Measurements from ENCODE around the gene REP15.

REP15 gene

DNA sequence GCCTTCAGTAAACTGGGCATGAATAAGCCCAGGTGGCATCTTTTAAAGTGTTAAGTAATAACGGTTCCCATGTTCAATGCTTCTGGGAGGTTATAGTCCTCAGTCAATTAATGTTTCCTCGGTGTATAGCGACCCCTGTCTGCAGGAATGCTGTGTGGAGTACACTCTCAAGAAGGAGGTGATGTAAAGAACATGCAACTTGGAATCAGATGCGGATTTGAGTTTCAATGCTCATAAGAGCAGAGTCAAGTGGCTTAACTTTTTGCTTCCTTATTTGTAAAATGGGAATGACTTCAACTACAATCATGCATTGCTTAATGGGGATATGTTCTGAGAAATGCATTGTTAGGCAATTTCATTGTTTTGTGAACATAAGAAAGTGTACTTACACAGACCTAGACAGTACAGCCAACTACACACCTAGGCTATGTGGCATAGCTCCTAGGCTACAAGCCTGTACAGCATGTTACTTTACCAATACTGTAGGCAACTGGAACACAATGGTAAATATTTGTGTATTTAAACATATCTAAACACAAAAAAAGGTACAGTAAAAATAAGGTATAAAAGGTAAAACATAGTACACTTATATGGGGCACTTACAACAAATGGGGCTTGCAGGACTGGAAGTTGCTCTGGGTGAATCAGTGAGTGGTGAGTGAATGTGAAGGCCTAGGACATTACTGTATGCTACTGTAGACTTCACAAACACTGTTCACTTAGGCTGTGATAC lies 7.6 kb downstream of the REP15 start:
- FAIRE-seq (peak; percentile 94), DNase-seq (ENCODE audit: insufficient read length) (no peak)
- TF ChIP-seq POLR2A (IDR thresholded peaks at IDR 0.05; ENCODE audit: low read depth, low read length) (no peak), POLR2AphosphoS5 (IDR thresholded peaks at IDR 0.05; ENCODE audit: low read depth, low read length) (no peak), TAF1 (IDR thresholded peaks at IDR 0.05; ENCODE audit: borderline replicate concordance, low read depth, low read length) (no peak)

DNA sequence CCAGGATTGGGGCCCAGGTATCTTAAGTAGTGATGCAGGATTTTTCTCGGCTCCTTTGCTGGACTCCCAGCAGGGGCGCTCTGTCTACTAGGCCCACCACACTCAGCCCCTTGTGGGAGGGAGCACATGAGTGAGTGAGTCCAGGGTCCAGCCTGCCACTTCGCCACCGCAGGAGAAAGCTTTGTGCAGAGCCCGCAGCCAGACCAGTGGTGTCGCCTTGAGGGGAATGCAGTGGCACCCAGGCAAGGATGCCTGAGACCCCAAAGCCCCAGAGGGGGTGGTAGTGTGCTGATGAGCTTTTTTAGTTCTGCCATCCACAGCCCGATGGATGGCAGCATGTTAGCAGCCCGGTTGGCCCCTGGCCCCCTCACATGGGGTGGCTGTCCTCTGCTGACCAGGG lies 9.0 kb downstream of the REP15 start:
- DNase-seq (ENCODE audit: insufficient read length): no peak
- TF ChIP-seq TAF1 (IDR thresholded peaks at IDR 0.05; ENCODE audit: borderline replicate concordance, low read depth, low read length): no peak
- no peak for TF ChIP-seq POLR2AphosphoS5 (IDR thresholded peaks at IDR 0.05; ENCODE audit: low read depth, low read length)
- no peak for TF ChIP-seq POLR2A (IDR thresholded peaks at IDR 0.05; ENCODE audit: low read depth, low read length)

DNA sequence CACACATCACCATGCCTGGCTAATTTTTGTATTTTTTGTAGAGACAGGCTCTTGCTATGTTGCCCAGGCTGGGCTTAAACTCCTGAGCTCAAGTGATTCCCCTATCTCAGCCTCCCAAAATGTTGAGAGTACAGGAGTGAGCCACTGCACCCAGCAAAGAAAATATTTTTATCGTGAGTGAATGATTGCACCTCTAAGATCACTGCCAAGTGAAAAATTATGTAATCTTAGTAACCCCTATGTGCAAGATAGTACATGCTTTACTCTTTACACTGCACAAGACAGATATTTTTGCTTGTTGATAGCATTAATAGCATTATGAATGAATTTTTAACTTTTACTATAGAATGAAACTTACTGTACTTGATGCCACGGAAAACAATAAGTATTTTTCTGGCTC lies 11.0 kb downstream of the REP15 start:
- no peak for DNase-seq (ENCODE audit: insufficient read length)
- TF ChIP-seq POLR2A (IDR thresholded peaks at IDR 0.05; ENCODE audit: low read depth, low read length) (no peak), TAF1 (IDR thresholded peaks at IDR 0.05; ENCODE audit: borderline replicate concordance, low read depth, low read length) (no peak), POLR2AphosphoS5 (IDR thresholded peaks at IDR 0.05; ENCODE audit: low read depth, low read length) (no peak)
- no peak for FAIRE-seq

More for the DNA sequence above, 9.0 kb downstream of the REP15 start:
- FAIRE-seq: no peak

DNA sequence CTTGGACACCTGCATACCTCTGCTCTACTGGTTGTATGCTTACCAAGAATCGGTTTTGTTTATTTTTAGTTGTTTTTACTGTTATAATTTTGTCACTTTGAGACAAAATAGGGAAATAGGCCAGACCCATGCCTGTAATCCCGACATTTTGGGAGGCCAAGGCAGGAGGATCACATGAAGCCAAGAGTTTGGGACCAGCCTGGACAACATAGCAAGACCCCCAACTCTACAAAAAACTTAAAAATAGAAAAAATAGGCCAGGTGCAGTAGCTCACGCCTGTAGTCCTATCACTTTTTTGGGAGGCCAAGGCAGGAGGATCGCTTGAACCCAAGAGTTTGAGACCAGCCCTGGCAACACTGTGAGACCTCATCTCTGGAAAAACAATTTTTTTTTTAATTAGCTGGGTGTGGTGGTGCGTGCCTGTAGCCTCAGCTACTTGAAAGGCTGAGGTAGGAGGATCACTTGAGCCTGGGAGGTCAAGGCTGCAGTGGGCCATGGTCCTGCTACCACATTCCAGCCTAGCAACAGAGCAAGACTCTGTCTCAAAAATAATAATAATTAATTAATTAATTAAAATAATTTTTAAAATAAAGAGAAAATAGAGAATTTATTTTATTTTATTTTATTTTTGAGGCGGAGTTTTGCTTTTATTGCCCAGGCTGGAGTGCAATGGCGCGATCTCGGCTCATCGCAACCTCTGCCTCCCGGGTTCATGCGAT lies 13.1 kb downstream of the REP15 start:
- FAIRE-seq: no peak
- TF ChIP-seq TAF1 (IDR thresholded peaks at IDR 0.05; ENCODE audit: borderline replicate concordance, low read depth, low read length) (no peak), POLR2A (IDR thresholded peaks at IDR 0.05; ENCODE audit: low read depth, low read length) (no peak), POLR2AphosphoS5 (IDR thresholded peaks at IDR 0.05; ENCODE audit: low read depth, low read length) (no peak)
- DNase-seq (ENCODE audit: insufficient read length): no peak

DNA sequence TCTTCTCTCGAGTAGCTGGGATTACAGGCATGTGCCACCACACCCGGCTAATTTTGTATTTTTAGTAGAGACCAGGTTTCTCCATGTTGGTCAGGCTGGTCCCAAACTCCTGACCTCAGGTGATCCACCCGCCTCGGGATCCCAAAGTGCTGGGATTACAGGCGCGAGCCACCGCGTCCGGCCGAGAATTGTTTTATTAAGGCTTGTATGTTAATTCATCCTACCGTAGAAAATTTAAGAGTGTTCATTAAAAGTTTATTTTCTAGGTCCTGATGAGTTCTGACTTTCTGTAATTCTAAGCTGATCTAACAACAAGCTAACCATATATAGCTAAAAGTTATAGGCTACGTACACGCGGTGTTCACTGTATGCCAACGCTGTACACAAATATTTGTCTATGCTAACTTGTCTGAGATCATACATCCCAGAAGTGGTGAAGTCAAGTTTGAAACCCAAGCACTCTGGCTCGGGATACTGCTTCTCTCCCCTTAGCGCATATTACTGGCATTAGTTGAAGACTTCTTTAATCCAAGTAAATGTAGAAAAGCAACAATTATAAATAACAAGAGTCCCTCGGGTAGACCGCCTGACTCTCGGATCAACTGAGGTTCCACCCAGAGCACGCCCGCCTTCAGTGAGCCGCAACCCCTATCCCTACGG lies 13.8 kb downstream of the REP15 start:
- DNase-seq (ENCODE audit: insufficient read length) (no peak), FAIRE-seq (peak; percentile 51)
- no peak for TF ChIP-seq TAF1 (IDR thresholded peaks at IDR 0.05; ENCODE audit: borderline replicate concordance, low read depth, low read length)
- TF ChIP-seq POLR2AphosphoS5 (IDR thresholded peaks at IDR 0.05; ENCODE audit: low read depth, low read length): no peak
- no peak for TF ChIP-seq POLR2A (IDR thresholded peaks at IDR 0.05; ENCODE audit: low read depth, low read length)

DNA sequence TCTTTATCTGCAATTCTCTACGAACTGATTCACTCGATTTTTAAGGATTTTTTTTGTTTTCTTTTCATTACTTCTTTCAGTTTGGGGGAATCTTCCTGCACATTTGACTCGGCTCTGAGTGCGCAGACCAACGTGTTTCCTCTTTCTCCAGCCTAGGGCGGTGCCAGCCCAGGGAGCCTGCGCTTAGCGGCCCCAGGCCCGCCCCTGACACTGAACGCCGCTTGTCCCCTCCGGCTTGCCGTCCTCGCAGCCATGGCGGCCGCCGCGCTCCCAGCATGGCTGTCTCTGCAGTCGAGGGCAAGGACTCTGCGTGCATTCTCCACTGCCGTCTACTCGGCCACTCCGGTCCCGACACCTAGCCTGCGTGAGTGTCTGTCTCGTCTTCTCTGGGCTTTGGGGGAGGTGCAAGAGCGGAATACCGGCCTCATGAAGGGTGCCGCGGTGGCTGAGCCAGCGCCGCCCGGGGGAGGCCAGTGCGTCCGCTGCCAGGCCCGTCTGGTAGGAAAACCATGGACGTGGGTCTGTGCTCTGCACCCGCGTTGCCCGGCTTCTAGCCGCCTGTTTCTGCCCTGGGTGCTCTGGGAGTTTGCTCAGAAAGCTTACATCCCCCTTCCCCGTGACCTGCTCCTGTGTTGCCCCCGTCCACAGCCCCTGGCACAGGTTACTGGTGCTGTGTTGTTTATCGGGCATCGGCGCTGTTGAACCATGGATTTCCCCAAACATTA lies 14.5 kb downstream of the REP15 start, which contains the start of gene MRPS35:
Gene MRPS35, plus strand, starts transcription at position 241 of the 725 bp plus-strand sequence. Its CDS starts 12 bp downstream, at position 253.
- FAIRE-seq (peak; percentile 92), DNase-seq (ENCODE audit: insufficient read length) (peak; percentile 62)
- TF ChIP-seq POLR2AphosphoS5 (IDR thresholded peaks at IDR 0.05; ENCODE audit: low read depth, low read length) (peak; percentile 89), POLR2A (IDR thresholded peaks at IDR 0.05; ENCODE audit: low read depth, low read length) (peak; percentile 97), TAF1 (IDR thresholded peaks at IDR 0.05; ENCODE audit: borderline replicate concordance, low read depth, low read length) (peak; percentile 92)

DNA sequence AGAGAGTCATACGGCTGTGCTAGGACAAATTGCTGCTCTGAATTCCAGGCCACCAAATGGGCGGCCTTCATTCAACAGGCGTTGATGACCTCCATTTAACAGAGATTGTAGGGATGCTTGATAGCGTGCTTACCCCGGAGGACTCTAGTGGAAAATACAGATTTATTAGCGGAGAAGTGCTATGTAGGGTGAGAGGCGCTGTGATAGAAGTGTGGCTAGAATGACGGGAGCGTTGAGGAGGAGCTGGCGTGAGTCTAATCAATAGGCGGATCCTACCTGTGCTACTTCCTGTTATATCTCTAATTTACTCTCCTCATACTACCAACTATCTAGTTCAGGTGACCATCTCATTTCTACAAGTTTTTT lies 15.1 kb downstream of the REP15 start:
- peak; percentile 61 for FAIRE-seq
- TF ChIP-seq TAF1 (IDR thresholded peaks at IDR 0.05; ENCODE audit: borderline replicate concordance, low read depth, low read length) (no peak), POLR2A (IDR thresholded peaks at IDR 0.05; ENCODE audit: low read depth, low read length) (no peak), POLR2AphosphoS5 (IDR thresholded peaks at IDR 0.05; ENCODE audit: low read depth, low read length) (no peak)
- no peak for DNase-seq (ENCODE audit: insufficient read length)

DNA sequence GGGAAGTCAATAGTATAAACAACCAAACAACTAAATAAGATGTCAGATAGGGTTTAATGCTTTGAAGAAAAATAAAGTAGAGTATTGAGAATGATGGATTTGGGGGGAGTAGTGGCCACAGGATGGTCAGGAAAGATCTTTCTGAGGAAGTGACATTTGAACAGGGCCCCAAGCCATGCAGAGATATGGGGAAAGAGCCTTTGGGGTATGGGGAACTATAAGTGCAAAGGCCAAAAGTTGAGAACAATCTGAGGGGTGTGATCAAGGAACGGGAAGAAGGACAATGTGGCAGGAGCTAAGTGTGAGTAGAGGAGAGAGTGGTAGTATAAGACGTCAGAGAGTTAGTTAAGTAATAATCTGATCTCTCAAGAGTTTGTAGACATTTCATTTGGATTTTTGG lies 15.7 kb downstream of the REP15 start:
- DNase-seq (ENCODE audit: insufficient read length): no peak
- TF ChIP-seq POLR2AphosphoS5 (IDR thresholded peaks at IDR 0.05; ENCODE audit: low read depth, low read length) (no peak), TAF1 (IDR thresholded peaks at IDR 0.05; ENCODE audit: borderline replicate concordance, low read depth, low read length) (no peak), POLR2A (IDR thresholded peaks at IDR 0.05; ENCODE audit: low read depth, low read length) (no peak)
- no peak for FAIRE-seq

DNA sequence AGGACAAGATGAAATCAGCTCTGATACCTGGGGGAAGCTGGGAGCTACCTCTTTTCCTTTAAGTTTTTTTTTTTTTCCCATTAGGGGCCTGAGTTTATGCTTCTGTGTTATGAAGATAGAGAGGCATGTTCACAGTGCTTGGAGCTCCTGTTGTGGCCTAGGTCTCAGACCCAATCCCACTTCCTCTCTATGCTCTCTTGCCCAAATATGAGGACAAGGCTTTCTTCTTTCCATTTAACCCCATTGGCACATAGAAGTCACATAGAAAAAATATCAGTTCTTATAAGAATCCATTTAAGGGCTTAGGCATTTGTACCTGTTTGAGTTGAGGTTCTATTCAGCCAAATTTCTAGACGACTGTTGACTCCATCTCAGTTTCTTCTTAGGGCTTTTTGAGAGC lies 27.0 kb downstream of the REP15 start:
- TF ChIP-seq POLR2AphosphoS5 (IDR thresholded peaks at IDR 0.05; ENCODE audit: low read depth, low read length) (no peak), POLR2A (IDR thresholded peaks at IDR 0.05; ENCODE audit: low read depth, low read length) (no peak), TAF1 (IDR thresholded peaks at IDR 0.05; ENCODE audit: borderline replicate concordance, low read depth, low read length) (no peak)
- DNase-seq (ENCODE audit: insufficient read length) (no peak), FAIRE-seq (no peak)

DNA sequence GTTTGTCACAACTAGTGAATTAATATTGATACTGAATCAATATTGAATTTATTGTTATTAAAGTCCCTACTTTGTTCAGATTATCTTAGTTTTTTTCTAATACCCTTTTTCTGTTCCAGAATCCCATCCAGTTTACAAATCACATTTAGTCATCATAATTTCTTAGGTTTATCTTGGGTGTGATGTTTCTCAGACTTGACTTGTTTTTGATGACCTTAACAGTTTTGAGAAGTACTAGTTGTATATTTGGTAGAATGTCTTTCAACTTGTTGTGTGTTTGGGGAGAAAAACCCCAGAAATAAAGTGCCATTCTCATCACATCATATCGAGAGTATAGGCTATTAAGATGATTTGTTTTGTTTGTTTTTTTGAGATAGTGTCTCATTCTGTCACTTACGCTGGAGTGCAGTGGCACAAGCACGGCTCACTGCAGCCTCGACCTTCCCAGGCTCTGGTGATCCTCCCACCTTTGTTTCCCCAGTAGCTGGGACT lies 33.9 kb downstream of the REP15 start:
- TF ChIP-seq POLR2AphosphoS5 (IDR thresholded peaks at IDR 0.05; ENCODE audit: low read depth, low read length): no peak
- no peak for TF ChIP-seq TAF1 (IDR thresholded peaks at IDR 0.05; ENCODE audit: borderline replicate concordance, low read depth, low read length)
- no peak for TF ChIP-seq POLR2A (IDR thresholded peaks at IDR 0.05; ENCODE audit: low read depth, low read length)
- FAIRE-seq: no peak
- DNase-seq (ENCODE audit: insufficient read length): no peak

DNA sequence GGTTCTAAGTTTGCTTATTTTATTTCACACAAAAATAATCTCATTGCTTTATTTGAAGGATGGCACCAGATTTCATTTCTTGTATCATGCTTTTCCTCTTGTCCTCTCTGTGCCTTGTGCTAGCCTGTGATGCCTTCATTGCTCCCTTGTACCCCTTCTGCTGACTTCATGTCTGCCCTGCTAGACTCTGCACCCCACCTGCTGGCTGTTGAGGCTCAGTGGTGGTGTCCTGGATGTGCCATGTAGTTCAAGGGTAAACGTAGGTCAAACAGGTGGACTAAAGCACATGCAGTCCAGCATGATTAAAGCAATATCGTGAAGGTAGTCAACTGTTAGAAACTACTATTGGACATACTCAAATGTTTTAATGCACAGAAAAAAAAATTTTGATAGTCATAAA lies 36.0 kb downstream of the REP15 start:
- TF ChIP-seq POLR2A (IDR thresholded peaks at IDR 0.05; ENCODE audit: low read depth, low read length) (no peak), POLR2AphosphoS5 (IDR thresholded peaks at IDR 0.05; ENCODE audit: low read depth, low read length) (no peak), TAF1 (IDR thresholded peaks at IDR 0.05; ENCODE audit: borderline replicate concordance, low read depth, low read length) (no peak)
- FAIRE-seq (no peak), DNase-seq (ENCODE audit: insufficient read length) (no peak)
